Omental fat pad (tissue), 4 donors: Measurements from ENCODE around the gene GRIK1. TPM values are rescaled to one million over a fixed set of nuclear protein-coding genes. Genes with fewer than 3 reads are reported as not detected.

Experiments
- ATAC-seq: fragments of 150-250 bp; one replicate; pipeline ENCODE4 v1.9.1; 2016; ENCODE audit warnings: mild to moderate bottlenecking, moderate library complexity; ENCODE audit not compliant: low FRiP score
- DNase-seq: peaks from one replicate; pipeline ENCODE4 v3.0.0-alpha.2; 2019; ENCODE audit warnings: low spot score
- CTCF ChIP-seq, 3 donors: fragments of 450-650 bp; IDR thresholded peaks; one replicate each; pipeline ENCODE4 v1.5.1; 2016 to 2017; ENCODE audit warnings: antibody characterized with exemption in 3 of 3, mild to moderate bottlenecking in 3 of 3, moderate library complexity in 2 of 3
- total RNA-seq, 4 donors: library from RNA; depleted of rRNA; stranded (reverse); fragments of >200 nt; gene quantifications; one replicate each; pipeline ENCODE4 v1.1.0, GENCODE V29; 2016

Gene GRIK1
- total RNA-seq, 4 donors from 2014 or later = 0.09 to 0.44 (median 0.32) TPM; not detected in 1

- DNase-seq = no peak
- no peak for TF ChIP-seq CTCF (IDR thresholded peaks at IDR 0.05)
- no peak for ATAC-seq
Observed at GRCh38 chr21:29798840-29799239, 141.0 kb downstream of the GRIK1 start.

- ATAC-seq (no peak), DNase-seq (no peak)
- no peak for TF ChIP-seq CTCF (IDR thresholded peaks at IDR 0.05)
Observed at GRCh38 chr21:29797155-29797554, 142.6 kb downstream of the GRIK1 start.

GRCh38 chr21:29793712-29794111, 146.1 kb downstream of the GRIK1 start:
- no peak for ATAC-seq
- TF ChIP-seq CTCF (IDR thresholded peaks at IDR 0.05) = no peak
- no peak for DNase-seq

- ATAC-seq (no peak), DNase-seq (no peak)
- no peak for TF ChIP-seq CTCF (IDR thresholded peaks at IDR 0.05)
Observed at GRCh38 chr21:29789393-29789792, 150.4 kb downstream of the GRIK1 start.

GRCh38 chr21:29788752-29789151, 151.0 kb downstream of the GRIK1 start:
- ATAC-seq = no peak
- TF ChIP-seq CTCF (IDR thresholded peaks at IDR 0.05) = no peak
- DNase-seq = no peak

GRCh38 chr21:29787361-29787909, 152.4 kb downstream of the GRIK1 start:
- DNase-seq = no peak
- ATAC-seq = no peak
- TF ChIP-seq CTCF (IDR thresholded peaks at IDR 0.05) = no peak

GRCh38 chr21:29786496-29787360, 153.1 kb downstream of the GRIK1 start:
- ATAC-seq = no peak
- no peak for DNase-seq

More at GRCh38 chr21:29786496-29787360, 153.1 kb downstream of the GRIK1 start:
- TF ChIP-seq CTCF (IDR thresholded peaks at IDR 0.05) = no peak
